Nephron (organoid): ENCODE results near the gene DARS2.

Source experiments
- H3K27ac Mint-ChIP-seq, 3 experiments: 2 replicates each; pipeline ENCODE4 v1.8.0; 2020; ENCODE audit warnings: mixed read lengths in 3 of 3, mild to moderate bottlenecking in 2 of 3, moderate library complexity in 1 of 3
- H3K27me3 Mint-ChIP-seq: 2 replicates; pipeline ENCODE4 v1.8.0; 2021; ENCODE audit warnings: low read depth, mild to moderate bottlenecking, moderate library complexity, mixed read lengths
- H3K36me3 Mint-ChIP-seq: 2 replicates; pipeline ENCODE4 v1.8.0; 2020; ENCODE audit warnings: low read depth, mixed read lengths
- H3K4me1 Mint-ChIP-seq: 2 replicates; pipeline ENCODE4 v1.8.0; 2020; ENCODE audit warnings: mixed read lengths
- H3K4me3 Mint-ChIP-seq, 3 experiments: 2 replicates each; pipeline ENCODE4 v1.8.0; 2020; ENCODE audit warnings: mild to moderate bottlenecking in 3 of 3, mixed read lengths in 3 of 3, moderate library complexity in 2 of 3
- H3K9me3 Mint-ChIP-seq: 2 replicates; pipeline ENCODE4 v1.8.0; 2020; ENCODE audit warnings: mixed read lengths
- TF ChIP-seq, protein P1 (sequence below), 3 experiments: fragments of 200-600 bp; sonication (generic); IDR thresholded peaks; one replicate each; pipeline ENCODE4 v1.5.0; 2021; ENCODE audit warnings: antibody characterized with exemption in 3 of 3; ENCODE audit not compliant: unreplicated experiment in 3 of 3

DARS2 gene, protein sequence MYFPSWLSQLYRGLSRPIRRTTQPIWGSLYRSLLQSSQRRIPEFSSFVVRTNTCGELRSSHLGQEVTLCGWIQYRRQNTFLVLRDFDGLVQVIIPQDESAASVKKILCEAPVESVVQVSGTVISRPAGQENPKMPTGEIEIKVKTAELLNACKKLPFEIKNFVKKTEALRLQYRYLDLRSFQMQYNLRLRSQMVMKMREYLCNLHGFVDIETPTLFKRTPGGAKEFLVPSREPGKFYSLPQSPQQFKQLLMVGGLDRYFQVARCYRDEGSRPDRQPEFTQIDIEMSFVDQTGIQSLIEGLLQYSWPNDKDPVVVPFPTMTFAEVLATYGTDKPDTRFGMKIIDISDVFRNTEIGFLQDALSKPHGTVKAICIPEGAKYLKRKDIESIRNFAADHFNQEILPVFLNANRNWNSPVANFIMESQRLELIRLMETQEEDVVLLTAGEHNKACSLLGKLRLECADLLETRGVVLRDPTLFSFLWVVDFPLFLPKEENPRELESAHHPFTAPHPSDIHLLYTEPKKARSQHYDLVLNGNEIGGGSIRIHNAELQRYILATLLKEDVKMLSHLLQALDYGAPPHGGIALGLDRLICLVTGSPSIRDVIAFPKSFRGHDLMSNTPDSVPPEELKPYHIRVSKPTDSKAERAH

GRCh38 chr1:173824315-173825081 lies at the start of gene DARS2, which contains the start of gene CENPL:
TSS of gene DARS2 (plus strand) at chr1:173824673. CDS start at chr1:173825230, 557 bp downstream.
TSS of gene CENPL (minus strand) at chr1:173824883. CDS start at chr1:173811299, 13,584 bp downstream.
- no peaks in the 10 kb centered on the region for H3K27me3 Mint-ChIP-seq
- H3K4me1 Mint-ChIP-seq: peaks cover 36% of the 10 kb centered on the region
- H3K36me3 Mint-ChIP-seq: peaks cover 16% of the 10 kb centered on the region
- H3K27ac Mint-ChIP-seq: peak within 1 kb of the TSS; percentile 97 to 99 (median 99)
- no peaks in the 10 kb centered on the region for H3K9me3 Mint-ChIP-seq
- H3K4me3 Mint-ChIP-seq: peak within 1 kb of the TSS; percentile 92 to 99 (median 94)
- TF ChIP-seq, protein P1, sequence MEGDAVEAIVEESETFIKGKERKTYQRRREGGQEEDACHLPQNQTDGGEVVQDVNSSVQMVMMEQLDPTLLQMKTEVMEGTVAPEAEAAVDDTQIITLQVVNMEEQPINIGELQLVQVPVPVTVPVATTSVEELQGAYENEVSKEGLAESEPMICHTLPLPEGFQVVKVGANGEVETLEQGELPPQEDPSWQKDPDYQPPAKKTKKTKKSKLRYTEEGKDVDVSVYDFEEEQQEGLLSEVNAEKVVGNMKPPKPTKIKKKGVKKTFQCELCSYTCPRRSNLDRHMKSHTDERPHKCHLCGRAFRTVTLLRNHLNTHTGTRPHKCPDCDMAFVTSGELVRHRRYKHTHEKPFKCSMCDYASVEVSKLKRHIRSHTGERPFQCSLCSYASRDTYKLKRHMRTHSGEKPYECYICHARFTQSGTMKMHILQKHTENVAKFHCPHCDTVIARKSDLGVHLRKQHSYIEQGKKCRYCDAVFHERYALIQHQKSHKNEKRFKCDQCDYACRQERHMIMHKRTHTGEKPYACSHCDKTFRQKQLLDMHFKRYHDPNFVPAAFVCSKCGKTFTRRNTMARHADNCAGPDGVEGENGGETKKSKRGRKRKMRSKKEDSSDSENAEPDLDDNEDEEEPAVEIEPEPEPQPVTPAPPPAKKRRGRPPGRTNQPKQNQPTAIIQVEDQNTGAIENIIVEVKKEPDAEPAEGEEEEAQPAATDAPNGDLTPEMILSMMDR (IDR thresholded peaks at IDR 0.05; ENCODE audit: unreplicated experiment in 3 of 3): no peak

- Mint-ChIP-seq H3K9me3 (peaks cover 11% of the 10 kb centered on the region), H3K4me3 (no peak overlapping the region), H3K4me1 (no peaks in the 10 kb centered on the region), H3K36me3 (peaks cover 72% of the 10 kb centered on the region), H3K27ac (no peak overlapping the region), H3K27me3 (no peaks in the 10 kb centered on the region)
- TF ChIP-seq, protein P1 (IDR thresholded peaks at IDR 0.05; ENCODE audit: unreplicated experiment in 3 of 3): no peak
Measured at GRCh38 chr1:173775578-173776226, 48.8 kb upstream of the DARS2 start.

DNA sequence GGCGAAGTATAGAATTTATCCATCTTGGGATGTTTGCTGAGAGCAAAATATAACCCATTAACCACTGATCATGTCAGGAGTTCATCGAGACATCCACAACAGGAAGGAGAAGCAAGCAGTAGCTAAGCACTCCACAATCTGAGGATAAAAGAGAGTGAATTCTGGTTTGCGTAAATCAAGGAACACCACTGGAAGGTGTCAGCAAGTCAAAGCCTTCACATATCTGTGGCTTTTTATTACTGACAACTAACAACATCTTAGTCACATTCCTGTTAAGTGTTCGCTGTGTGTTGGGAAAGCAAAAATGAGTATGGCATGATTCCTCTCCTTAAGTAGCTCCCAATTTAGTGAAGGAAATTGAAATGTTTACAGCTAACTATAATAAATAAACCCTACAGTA lies 44.5 kb upstream of the DARS2 start:
- no peak overlapping the region for H3K4me3 Mint-ChIP-seq
- TF ChIP-seq, protein P1 (IDR thresholded peaks at IDR 0.05; ENCODE audit: unreplicated experiment in 3 of 3): no peak
- H3K27ac Mint-ChIP-seq: no peak overlapping the region
- peaks cover 80% of the 10 kb centered on the region for H3K36me3 Mint-ChIP-seq
- peaks cover 11% of the 10 kb centered on the region for H3K9me3 Mint-ChIP-seq
- no peaks in the 10 kb centered on the region for H3K4me1 Mint-ChIP-seq
- no peaks in the 10 kb centered on the region for H3K27me3 Mint-ChIP-seq

DNA sequence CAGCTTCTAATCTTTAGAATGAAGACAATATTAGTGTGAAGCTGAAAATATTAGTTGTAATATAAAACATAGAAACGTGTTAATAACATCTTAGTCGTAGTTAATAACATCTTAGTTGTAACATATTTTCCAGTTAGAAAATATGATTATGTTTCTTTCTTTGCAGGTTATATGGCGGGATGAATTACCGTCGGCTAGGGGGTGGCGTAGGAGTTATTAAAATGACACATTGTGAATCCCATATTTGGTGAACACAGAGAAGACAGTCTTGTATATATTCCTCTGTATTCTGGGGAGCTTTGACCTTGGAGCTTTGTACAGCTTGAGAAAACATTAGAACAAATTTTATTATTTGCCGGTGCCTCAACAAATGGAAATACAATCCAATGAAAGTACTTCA lies 39.5 kb upstream of the DARS2 start:
- Mint-ChIP-seq H3K4me3 (no peak overlapping the region), H3K4me1 (no peaks in the 10 kb centered on the region), H3K27me3 (no peaks in the 10 kb centered on the region), H3K27ac (no peak overlapping the region), H3K36me3 (peaks cover 50% of the 10 kb centered on the region), H3K9me3 (no peaks in the 10 kb centered on the region)
- TF ChIP-seq, protein P1 (IDR thresholded peaks at IDR 0.05; ENCODE audit: unreplicated experiment in 3 of 3): no peak

GRCh38 chr1:173789841-173790240 lies 34.6 kb upstream of the DARS2 start:
- Mint-ChIP-seq H3K4me1 (no peaks in the 10 kb centered on the region), H3K27ac (no peak overlapping the region), H3K27me3 (no peaks in the 10 kb centered on the region), H3K36me3 (peaks cover 28% of the 10 kb centered on the region), H3K4me3 (no peak overlapping the region), H3K9me3 (peaks cover 3% of the 10 kb centered on the region)
- TF ChIP-seq, protein P1 (IDR thresholded peaks at IDR 0.05; ENCODE audit: unreplicated experiment in 3 of 3): no peak
